ENCODE data around the gene LYPD5.

Gene LYPD5

DNA sequence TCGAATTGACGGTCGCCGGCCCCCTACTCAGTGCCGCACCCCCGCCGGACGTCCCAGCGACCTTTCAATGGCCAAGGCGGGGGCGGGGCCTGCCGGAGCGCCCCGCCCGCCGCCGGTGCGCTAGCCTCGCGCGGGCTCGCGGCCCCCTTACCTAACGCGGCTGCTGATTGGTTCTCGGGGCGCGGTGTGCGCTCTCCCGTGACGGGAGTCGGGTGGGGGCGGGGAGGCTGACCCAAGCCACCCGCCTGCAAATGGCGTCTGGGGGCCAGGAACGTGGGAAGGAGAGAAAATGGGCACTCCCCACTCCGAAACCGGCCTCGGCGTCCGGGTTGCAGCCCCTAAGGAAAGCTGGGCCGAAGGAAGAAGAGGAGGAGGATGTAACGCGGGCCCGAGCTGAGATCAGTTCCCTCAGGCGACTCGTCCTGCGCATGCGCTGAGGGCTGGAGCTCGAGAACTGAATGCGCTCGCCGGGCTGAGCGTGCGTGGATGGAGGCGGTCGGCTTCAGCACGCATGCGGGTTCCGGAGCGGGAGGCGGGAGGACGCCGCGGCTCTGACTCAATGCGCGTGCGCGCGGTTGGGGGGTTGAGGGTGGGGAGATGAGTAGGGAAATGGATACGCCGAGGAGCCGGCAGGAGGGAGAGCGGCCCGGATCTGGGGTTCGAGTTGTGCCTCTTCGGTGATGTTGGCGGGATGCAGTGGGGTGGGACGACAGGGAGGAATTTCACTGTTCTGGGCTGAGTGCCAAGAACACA is 47.6 kb downstream of the LYPD5 start, which contains the start of gene SMG9:
TSS of gene SMG9 (minus strand) at position 460 of the 753 bp plus-strand sequence. CDS start 4,221 bp downstream, outside the sequence.
- in situ Hi-C loops (cut with HindIII; ENCODE audit: low sequenced_read_pairs): no loop called here

GRCh38 chr19:43754253-43754502 is 48.1 kb downstream of the LYPD5 start:
- in situ Hi-C loops (cut with HindIII; ENCODE audit: low sequenced_read_pairs): no loop called here

GRCh38 chr19:43752287-43752875 is 49.9 kb downstream of the LYPD5 start:
- in situ Hi-C loops (cut with HindIII; ENCODE audit: low sequenced_read_pairs): no loop called here

GRCh38 chr19:43751466-43752220 is 50.6 kb downstream of the LYPD5 start:
- in situ Hi-C loops (cut with HindIII; ENCODE audit: low sequenced_read_pairs): no loop called here

DNA sequence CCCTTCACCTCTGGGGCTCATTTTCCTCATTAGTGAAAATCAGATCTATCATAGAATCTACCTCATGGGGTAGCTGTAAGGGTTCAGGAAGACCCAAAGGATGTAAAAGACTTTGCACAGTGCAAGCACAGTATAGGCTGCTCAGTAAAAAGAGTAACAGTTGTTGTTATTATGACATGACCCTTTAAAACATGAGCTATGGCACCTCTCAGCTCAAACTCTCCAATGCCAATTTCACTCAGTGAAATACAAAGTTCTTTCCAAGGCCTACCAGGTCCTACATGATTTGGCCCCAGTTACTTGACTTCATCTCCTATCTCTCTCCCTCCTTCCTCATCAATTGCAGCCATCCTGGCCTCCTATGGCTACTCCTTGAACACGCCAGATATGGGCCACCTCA is 52.3 kb downstream of the LYPD5 start:
- in situ Hi-C loops (cut with HindIII; ENCODE audit: low sequenced_read_pairs): no loop called here

DNA sequence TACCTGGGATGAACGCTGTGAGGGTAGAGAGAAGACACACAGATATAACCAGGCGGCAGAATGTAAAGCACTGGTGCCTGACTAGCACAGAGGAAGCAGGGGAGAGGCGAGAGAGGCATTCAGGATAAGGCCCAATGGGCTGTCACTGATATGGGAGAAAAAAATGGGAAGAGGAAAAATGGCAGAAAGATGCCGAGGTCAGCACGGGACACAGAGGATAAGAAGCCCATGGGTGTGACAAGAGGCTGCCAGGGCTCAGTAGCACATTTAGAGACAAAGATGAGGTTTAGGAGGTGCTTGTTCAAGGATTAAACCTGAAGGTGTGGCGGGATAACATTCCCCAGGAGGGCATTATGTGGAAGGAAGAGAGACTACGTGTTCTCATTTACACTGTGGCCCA is 53.1 kb downstream of the LYPD5 start:
- in situ Hi-C loops (cut with HindIII; ENCODE audit: low sequenced_read_pairs): no loop called here

- in situ Hi-C loops (cut with HindIII; ENCODE audit: low sequenced_read_pairs): no loop called here
Measured at GRCh38 chr19:43748685-43749084, 53.6 kb downstream of the LYPD5 start.

- in situ Hi-C loops (cut with HindIII; ENCODE audit: low sequenced_read_pairs): no loop called here
Measured at GRCh38 chr19:43748205-43748594, 54.0 kb downstream of the LYPD5 start.

- in situ Hi-C loops (cut with HindIII; ENCODE audit: low sequenced_read_pairs): no loop called here
Measured at GRCh38 chr19:43747557-43748204, 54.6 kb downstream of the LYPD5 start.
